Erythroblast (primary cell): ENCODE measurements around the gene CDX1.

Source experiments
- GATA1 ChIP-seq: IDR thresholded peaks from 2 replicates; pipeline ENCODE4 v1.6.1; 2011; ENCODE audit warnings: low read depth, mild to moderate bottlenecking, control low read depth, low read length, moderate library complexity
- POLR2A ChIP-seq: IDR thresholded peaks from 2 replicates; pipeline ENCODE4 v1.6.1; 2011; ENCODE audit warnings: mild to moderate bottlenecking, low read length

- TF ChIP-seq POLR2A: no peak
- no peak for TF ChIP-seq GATA1
Observed at GRCh38 chr5:150146235-150146634, 20.3 kb upstream of the CDX1 start.
